K562 (cell line): ENCODE data around the gene EGFL7. TPM values are rescaled to one million over a fixed set of nuclear protein-coding genes. Genes with fewer than 3 reads are reported as not detected.

ENCODE experiments used
- CBX5 ChIP-seq: IDR thresholded peaks from 2 replicates; pipeline ENCODE4 v1.6.1; 2014; ENCODE audit warnings: low read depth, borderline replicate concordance
- CHD1 ChIP-seq: fragments of 200-600 bp; sonication (generic); IDR thresholded peaks from one replicate; pipeline ENCODE4 v1.6.1; 2012; ENCODE audit warnings: mild to moderate bottlenecking, moderate library complexity, low read length, inconsistent platforms
- JUN ChIP-seq, 2 experiments: sonication (generic) in 1 of 2; formaldehyde crosslinking in 1 of 2; IDR thresholded peaks; 2 replicates each; pipeline versions ENCODE4 v1.6.1 to v1.8.0; 2012 to 2022; ENCODE audit warnings: borderline replicate concordance in 2 of 2, mild to moderate bottlenecking in 2 of 2, improper control_type of control experiment in 1 of 2, low read depth in 1 of 2, low read length in 1 of 2, missing genetic modification reagents in 1 of 2
- MEF2D ChIP-seq: conservative IDR thresholded peaks from 2 replicates; pipeline ENCODE4 v1.6.1; 2016; ENCODE audit warnings: low read depth, missing genetic modification characterization, missing compliant biosample characterization
- NFE2 ChIP-seq: IDR thresholded peaks from 2 replicates; pipeline ENCODE4 v1.6.1; 2014; ENCODE audit warnings: antibody characterized with exemption, low read depth
- NRF1 ChIP-seq, 2 experiments: fragments of 450-650 bp; IDR thresholded peaks in 1 of 2; conservative IDR thresholded peaks in 1 of 2; 2 replicates each; pipeline ENCODE4 v1.6.1; 2014; ENCODE audit warnings: mild to moderate bottlenecking in 2 of 2
- PHB2 ChIP-seq: fragments of 450-650 bp; IDR thresholded peaks from 2 replicates; pipeline ENCODE4 v1.6.1; 2017; ENCODE audit warnings: low read depth
- PRMT5 ChIP-seq: sonication (generic); formaldehyde crosslinking; IDR thresholded peaks from 2 replicates; pipeline ENCODE4 v1.5.0; 2020; ENCODE audit warnings: missing genetic modification reagents
- SRSF1 ChIP-seq: fragments of 200-400 bp; formaldehyde crosslinking; IDR thresholded peaks from 2 replicates; pipeline ENCODE4 v1.6.1; 2017; ENCODE audit warnings: mild to moderate bottlenecking, low read depth, low read length, moderate library complexity
- SRSF7 ChIP-seq: fragments of 200-400 bp; formaldehyde crosslinking; optimal IDR thresholded peaks from 2 replicates; pipeline ENCODE3; 2017; ENCODE audit warnings: mild to moderate bottlenecking, low read depth, low read length
- ZC3H11A ChIP-seq: IDR thresholded peaks from 2 replicates; pipeline ENCODE4 v1.6.1; 2012; ENCODE audit warnings: low read depth, low read length, improper control_type of control experiment
- polyA plus RNA-seq, 8 experiments: library from polyadenylated mRNA; depleted of rRNA in 4 of 8; stranded (reverse) in 5 of 8; unstranded in 3 of 8; fragments of >200 nt; fragmentation: Nextera tagmentation in 2 of 8; fragmentation: Illumina TruSeq in 1 of 8; extraction: Ambion mirVana in 2 of 8; extraction: Trizol in 1 of 8; gene quantifications; 2 replicates each; pipeline versions ENCODE4 v1.2.1 to v1.2.3, GENCODE V29; 2011 to 2014; ENCODE audit warnings: inconsistent platforms in 1 of 8, missing spikeins in 1 of 8
- total RNA-seq, 7 experiments: library from RNA; depleted of rRNA in 6 of 7; stranded (reverse); fragments of >200 nt in 6 of 7; fragmentation: Illumina TruSeq in 2 of 7; extraction: Trizol in 2 of 7; gene quantifications; 2 replicates each; pipeline versions ENCODE4 v1.2.1 to v1.2.3, GENCODE V29; 2011 to 2021; ENCODE audit warnings: low replicate concordance in 1 of 7
- TF ChIP-seq, protein P1 (sequence below): fragments of 450-650 bp; IDR thresholded peaks from 2 replicates; pipeline ENCODE4 v1.6.1; 2018; ENCODE audit not compliant: partially characterized antibody
- TF ChIP-seq, protein P2 (sequence below): fragments of 200-800 bp; sonication (Bioruptor generic); IDR thresholded peaks from 2 replicates; pipeline ENCODE4 v1.6.1; 2016; ENCODE audit warnings: missing genetic modification characterization, missing compliant biosample characterization

EGFL7 gene
- total and polyA plus RNA-seq, 9 of the 15 experiments (the other 6 are each of a cell fraction or from before 2014, with no cell fraction given): 1.5 to 286 (median 55.5) TPM

DNA sequence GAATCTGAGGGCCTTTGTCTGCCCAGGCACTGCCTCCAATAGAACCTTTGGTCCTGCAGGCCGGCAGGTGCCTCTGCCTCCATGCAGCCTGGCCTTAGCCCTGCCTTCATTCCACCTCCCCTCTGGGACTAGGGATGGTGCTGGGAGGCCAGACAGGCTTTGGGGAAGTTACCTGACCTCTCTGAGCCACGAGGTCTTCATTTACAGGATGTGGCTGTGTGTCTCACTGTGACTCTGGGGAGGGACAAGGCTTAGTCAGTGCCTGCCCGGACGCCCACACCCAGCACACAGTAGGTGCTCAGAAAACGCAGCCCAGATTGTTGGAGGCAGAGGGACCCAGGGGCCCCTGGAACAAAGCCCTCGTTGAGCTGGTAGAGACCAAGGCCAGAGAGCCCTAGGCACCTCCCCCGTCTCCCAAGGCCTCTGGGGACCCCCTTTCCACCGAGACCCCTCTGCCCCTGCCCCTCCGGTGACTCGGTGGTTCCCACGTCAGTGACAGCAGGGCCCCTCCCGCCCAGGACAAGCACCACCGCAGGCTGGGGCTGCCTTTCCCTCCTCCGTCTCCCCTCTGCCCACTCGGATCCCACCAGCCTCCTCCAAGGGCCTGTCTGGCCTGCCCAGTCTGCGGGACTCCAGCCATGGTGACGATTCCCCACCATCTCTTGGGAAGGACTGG is 46.9 kb upstream of the EGFL7 start (continued):
- TF ChIP-seq, protein P1, sequence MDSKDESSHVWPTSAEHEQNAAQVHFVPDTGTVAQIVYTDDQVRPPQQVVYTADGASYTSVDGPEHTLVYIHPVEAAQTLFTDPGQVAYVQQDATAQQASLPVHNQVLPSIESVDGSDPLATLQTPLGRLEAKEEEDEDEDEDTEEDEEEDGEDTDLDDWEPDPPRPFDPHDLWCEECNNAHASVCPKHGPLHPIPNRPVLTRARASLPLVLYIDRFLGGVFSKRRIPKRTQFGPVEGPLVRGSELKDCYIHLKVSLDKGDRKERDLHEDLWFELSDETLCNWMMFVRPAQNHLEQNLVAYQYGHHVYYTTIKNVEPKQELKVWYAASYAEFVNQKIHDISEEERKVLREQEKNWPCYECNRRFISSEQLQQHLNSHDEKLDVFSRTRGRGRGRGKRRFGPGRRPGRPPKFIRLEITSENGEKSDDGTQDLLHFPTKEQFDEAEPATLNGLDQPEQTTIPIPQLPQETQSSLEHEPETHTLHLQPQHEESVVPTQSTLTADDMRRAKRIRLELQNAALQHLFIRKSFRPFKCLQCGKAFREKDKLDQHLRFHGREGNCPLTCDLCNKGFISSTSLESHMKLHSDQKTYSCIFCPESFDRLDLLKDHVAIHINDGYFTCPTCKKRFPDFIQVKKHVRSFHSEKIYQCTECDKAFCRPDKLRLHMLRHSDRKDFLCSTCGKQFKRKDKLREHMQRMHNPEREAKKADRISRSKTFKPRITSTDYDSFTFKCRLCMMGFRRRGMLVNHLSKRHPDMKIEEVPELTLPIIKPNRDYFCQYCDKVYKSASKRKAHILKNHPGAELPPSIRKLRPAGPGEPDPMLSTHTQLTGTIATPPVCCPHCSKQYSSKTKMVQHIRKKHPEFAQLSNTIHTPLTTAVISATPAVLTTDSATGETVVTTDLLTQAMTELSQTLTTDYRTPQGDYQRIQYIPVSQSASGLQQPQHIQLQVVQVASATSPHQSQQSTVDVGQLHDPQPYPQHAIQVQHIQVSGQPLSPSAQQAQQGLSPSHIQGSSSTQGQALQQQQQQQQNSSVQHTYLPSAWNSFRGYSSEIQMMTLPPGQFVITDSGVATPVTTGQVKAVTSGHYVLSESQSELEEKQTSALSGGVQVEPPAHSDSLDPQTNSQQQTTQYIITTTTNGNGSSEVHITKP: no peak
- no peak for TF ChIP-seq SRSF7
- no peak for TF ChIP-seq CBX5
- TF ChIP-seq PHB2: no peak
- no peak for TF ChIP-seq ZC3H11A
- TF ChIP-seq, protein P2, sequence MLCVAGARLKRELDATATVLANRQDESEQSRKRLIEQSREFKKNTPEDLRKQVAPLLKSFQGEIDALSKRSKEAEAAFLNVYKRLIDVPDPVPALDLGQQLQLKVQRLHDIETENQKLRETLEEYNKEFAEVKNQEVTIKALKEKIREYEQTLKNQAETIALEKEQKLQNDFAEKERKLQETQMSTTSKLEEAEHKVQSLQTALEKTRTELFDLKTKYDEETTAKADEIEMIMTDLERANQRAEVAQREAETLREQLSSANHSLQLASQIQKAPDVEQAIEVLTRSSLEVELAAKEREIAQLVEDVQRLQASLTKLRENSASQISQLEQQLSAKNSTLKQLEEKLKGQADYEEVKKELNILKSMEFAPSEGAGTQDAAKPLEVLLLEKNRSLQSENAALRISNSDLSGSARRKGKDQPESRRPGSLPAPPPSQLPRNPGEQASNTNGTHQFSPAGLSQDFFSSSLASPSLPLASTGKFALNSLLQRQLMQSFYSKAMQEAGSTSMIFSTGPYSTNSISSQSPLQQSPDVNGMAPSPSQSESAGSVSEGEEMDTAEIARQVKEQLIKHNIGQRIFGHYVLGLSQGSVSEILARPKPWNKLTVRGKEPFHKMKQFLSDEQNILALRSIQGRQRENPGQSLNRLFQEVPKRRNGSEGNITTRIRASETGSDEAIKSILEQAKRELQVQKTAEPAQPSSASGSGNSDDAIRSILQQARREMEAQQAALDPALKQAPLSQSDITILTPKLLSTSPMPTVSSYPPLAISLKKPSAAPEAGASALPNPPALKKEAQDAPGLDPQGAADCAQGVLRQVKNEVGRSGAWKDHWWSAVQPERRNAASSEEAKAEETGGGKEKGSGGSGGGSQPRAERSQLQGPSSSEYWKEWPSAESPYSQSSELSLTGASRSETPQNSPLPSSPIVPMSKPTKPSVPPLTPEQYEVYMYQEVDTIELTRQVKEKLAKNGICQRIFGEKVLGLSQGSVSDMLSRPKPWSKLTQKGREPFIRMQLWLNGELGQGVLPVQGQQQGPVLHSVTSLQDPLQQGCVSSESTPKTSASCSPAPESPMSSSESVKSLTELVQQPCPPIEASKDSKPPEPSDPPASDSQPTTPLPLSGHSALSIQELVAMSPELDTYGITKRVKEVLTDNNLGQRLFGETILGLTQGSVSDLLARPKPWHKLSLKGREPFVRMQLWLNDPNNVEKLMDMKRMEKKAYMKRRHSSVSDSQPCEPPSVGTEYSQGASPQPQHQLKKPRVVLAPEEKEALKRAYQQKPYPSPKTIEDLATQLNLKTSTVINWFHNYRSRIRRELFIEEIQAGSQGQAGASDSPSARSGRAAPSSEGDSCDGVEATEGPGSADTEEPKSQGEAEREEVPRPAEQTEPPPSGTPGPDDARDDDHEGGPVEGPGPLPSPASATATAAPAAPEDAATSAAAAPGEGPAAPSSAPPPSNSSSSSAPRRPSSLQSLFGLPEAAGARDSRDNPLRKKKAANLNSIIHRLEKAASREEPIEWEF: no peak
- TF ChIP-seq JUN (IDR thresholded peaks at IDR 0.05; ENCODE audit: borderline replicate concordance, low read depth, low read length): no peak
- TF ChIP-seq JUN (CRISPR knock-in tag; IDR thresholded peaks at IDR 0.05; ENCODE audit: borderline replicate concordance): no peak
- no peak for TF ChIP-seq PRMT5 (CRISPR knock-in tag)
- no peak for TF ChIP-seq SRSF1
- TF ChIP-seq MEF2D (tag): no peak
- TF ChIP-seq NRF1 (conservative IDR thresholded peaks at IDR 0.05 in 1 of 2, IDR thresholded peaks at IDR 0.05 in 1 of 2): no peak
- TF ChIP-seq NFE2: no peak
- no peak for TF ChIP-seq CHD1
